Stimulated activated CD8-positive, alpha-beta memory T cell treated with anti-CD3 and anti-CD28 coated beads, Interleukin-4, amount 100 ng/mL, for 48 hours (primary cell): ENCODE data around the gene NCF2.

Experiments used
- DNase-seq: peaks from one replicate; pipeline ENCODE4 v3.0.0-alpha.2; 2020

The NCF2 gene

DNA sequence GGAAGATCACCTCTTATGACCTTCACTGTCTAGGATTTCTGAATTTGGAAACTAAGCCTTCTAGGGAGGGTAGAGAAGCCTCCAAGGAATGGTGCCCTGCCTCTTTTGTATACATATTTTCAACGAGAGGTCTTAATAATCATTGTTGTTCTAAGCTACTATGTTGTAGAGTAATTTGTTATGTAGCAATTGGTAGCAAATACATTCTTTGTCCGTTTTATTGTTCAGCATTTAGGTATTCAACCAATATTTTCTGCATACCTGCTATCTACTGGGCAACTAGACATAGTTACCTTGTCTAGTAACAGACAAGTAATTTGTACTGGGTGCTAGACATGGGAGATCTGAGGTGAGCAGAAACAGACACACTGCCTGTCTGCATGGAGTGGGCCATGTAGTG is 20.8 kb upstream of the NCF2 start:
- no peak for DNase-seq

DNA sequence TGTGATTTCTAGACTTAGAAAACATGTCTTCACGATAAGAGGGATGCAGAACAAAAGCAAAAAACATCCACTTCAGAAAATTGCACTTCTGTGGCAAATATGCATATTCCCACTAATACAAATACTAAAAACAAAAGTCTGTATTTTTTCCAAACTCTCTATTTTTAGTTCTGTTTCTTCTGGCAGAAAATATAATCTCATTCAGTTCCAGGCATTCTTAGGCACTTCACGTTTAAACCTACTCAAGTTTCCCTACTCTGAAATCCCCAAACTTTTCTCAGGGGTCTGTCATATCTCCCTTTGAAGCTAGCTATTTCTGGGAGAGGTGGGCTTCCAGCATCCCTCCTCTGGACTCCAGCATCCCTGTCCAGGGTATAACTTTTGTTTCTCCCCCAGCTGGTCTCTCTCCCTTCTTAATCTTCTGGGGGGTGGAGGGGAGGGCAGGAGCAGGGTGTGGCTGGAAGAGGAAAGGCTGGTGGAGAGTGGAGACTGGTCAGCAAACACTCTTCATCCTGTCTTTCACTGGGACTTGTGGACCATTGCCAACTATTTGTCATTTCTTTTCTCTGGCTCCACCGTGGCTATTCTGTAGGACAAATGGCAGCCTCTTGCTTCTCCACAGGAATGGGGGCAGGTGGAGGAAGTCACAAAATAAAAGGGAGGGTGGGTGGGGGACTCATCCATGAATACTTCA is 19.6 kb upstream of the NCF2 start:
- DNase-seq, result no peak

- DNase-seq, result no peak
Observed at GRCh38 chr1:183609313-183609712, 19.1 kb upstream of the NCF2 start.

DNA sequence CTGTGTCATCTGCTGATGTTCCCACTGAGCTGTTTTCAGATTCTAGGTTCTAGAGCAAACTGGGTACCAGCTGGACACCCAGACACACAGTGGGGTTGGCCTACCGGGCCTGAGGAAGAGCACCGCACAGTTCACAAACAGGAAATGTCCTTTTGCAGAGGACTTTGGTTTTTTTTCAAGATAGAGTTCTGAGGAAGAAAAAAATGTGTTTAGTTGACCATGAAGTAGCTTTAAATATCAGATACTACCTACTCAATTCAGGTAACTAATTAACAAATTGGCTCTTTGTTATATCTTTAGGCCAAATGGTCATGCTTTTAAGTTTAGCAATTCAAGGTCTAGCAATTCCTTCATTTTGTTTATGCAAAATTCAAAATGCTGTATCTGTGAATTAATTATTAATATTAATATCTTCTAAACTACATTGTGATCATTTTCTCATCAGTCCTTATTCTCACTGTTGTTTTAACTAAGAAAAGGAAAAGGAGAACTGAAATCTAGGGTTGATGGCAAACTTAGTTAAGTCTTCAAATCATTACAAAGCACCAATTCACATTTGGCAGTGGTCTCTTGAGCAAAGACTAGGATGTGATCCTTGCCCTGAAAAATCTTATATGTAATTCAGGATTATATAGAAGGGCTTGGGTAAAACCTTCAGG is 17.2 kb upstream of the NCF2 start:
- no peak for DNase-seq

DNA sequence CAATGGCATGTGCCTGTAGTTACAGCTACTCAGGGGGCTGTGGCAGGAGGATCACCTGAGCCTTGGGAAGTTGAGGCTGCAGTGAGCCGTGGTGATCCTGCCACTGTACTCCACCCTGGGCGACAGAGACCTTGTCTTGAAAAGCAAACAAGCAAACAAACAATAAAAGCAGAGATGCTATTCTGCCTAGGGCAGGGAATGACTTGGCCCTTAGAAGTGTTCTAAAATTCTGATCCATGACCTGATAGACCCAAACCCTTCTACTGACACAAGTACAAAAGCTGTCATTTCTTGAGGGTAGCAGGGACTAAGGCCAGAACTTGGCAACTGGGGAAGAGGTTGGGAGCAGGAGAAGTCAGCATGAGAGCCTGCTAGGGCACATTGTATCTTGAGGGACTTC is 15.6 kb upstream of the NCF2 start:
- DNase-seq, result no peak

DNA sequence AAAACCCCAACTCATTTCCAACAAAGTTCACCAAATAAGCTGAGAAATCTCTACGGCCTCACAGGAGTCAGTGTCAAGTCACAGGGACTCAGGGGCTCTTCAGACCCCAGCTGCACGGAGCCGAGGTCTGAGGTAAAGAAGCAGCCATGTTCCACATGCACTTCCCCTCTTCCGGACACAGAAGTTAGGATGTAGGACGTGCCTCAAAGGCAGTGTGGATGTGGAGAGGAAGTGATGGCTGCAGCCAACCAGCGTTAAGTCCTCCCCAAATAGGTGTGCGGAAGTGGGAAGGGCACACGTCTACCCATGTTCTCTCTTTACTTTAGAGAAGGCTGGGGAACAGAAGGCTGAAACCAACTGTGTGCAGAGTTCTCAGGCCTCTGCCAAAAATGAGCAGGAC is 14.6 kb upstream of the NCF2 start:
- DNase-seq, result no peak

- DNase-seq, result no peak
Observed at GRCh38 chr1:183604038-183604808, 14.0 kb upstream of the NCF2 start.

DNA sequence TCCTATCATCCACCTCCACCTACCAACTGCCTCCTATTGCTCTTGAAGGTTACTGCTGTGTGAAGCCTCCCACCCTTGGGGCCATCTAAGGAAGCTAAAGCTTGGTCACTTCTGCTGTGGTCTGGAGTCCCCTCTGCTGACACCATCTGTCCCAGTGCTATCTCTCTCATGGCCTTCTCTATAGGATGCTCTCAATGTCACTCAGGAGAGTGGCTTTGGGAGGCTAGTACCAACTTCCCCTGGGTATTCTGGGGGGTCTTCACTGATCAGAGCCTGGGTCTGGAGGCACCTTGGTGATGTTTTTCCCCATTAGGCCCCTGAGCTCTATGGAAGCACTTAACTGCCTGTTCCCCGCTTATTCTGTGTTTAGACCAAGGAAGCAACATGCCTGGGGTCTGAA is 12.3 kb upstream of the NCF2 start:
- DNase-seq, result no peak

- DNase-seq, result no peak
Observed at GRCh38 chr1:183600634-183601033, 10.4 kb upstream of the NCF2 start.

DNA sequence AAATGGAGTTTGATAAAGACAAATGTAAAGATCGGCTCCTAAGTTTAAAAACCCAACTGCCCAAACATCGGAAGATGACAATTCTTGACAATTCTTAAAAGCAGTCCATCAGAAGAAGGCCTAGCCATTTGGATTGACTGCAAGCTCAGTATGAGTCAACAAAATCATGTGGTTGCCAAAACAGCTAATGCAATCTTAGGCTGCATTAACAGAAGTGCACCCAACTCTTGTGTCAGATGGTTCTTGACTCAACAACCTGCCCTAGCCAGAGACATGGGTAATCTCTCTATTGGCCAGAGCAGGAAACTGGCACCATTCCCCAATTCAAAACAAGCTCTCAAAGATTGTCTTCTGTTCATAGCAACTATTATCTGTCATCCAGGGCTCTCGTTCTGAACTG is 9.9 kb upstream of the NCF2 start:
- DNase-seq, result no peak

DNA sequence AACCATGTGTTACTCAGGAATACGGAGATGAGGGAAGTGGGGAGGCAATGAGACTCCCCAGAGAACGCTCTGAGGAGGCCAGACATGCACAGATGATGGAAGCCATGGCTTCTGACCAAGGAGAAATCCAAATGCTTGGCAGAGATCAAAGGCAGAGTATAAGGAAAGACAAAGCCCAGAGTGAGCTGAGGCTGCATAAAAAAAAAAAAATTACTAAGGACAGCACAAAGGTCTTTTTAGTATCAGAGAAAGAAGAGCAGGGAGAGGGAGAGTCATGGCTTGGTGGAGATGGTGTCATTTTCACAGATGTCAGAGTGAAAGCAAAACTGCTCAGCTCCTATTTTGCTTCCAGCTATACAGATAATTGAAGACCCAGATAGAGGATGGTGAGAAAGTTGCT is 8.1 kb upstream of the NCF2 start:
- no peak for DNase-seq

GRCh38 chr1:183597656-183598347 is 7.5 kb upstream of the NCF2 start:
- DNase-seq, result no peak

- no peak for DNase-seq
Observed at GRCh38 chr1:183596500-183596899, 6.2 kb upstream of the NCF2 start.

- DNase-seq, result no peak
Observed at GRCh38 chr1:183595537-183595936, 5.3 kb upstream of the NCF2 start.

- no peak for DNase-seq
Observed at GRCh38 chr1:183593356-183593755, 3.1 kb upstream of the NCF2 start.

DNA sequence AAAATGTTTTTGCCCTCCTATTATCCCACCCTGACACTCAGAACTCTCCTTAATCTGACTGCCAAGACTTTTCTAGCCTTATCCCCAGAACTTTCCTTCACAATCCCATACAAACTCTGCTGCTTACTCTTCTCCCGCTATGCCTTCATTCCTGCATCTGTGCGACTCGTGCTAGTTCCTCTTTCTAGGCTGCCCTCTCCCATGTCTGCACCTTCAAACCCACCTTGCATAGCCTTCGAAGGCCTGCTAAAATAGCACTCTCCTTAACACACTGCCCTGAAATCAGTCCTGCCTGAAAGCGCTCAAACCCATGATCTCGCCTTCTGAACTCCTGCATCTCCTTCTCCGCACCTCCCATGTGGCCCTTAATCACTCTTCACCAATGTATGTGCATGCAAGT is 2.5 kb upstream of the NCF2 start:
- DNase-seq, result no peak

GRCh38 chr1:183589874-183590243 is 400 bp downstream of the NCF2 start:
- DNase-seq, result no peak

- no peak for DNase-seq
Observed at GRCh38 chr1:183589384-183589783, 875 bp downstream of the NCF2 start.

DNA sequence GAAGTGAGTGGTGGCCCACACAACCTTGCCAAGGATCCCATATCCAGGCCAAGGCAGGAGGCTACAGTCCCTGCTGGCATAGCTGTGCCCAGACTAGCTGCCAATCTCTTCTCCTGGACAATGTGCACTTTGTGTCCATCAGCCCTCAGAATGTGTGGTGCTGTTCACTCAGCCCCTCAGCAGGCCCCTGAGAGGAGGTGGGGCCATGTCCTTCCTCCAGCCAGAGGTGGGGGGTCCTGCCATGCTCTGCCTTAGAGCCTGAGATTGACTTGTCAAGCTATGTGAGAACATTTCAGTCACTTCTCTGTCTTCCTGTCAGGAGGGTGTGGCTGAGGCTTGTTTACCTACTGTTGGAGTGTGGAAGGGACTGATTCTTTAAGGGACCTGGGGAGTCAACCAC is 1.4 kb downstream of the NCF2 start:
- no peak for DNase-seq

DNA sequence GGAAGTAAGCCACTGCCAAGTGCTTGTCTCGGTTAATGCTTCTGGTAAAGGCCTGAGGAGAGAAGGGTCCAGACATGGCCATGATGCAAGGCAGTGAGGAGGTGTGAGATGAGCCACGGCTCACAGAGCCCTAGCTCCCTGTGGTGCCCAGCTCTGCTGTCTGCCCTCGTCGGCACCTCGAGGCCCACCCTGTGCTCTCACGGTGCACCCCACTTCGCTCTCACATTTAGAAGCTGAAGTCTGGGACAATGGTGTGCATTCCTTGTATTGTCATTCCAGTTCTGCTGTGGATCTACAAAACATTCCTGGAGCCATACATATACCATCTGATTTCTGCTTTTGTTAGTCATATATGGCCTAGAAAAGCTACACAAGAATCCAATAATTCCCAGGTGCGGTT is 3.3 kb downstream of the NCF2 start:
- DNase-seq, result no peak

DNA sequence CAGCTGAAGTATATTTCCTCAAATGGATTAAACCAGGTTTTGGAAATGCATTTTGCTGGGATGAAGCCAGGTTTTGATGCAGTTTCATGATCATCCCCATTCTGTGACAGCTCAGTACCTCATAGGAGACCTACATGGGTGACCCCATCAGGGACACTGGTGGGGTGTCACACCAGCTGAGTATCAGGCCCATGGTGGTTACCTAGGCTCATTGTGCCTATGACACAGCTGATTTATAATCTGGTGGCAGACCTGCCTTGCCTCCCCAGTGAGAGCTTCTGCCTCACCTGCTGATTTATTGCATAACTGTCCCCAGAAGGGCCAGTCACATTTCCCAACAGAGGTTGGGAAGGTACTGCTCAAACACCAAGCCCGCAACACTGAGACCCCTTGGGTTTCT is 3.8 kb downstream of the NCF2 start:
- DNase-seq, result no peak

DNA sequence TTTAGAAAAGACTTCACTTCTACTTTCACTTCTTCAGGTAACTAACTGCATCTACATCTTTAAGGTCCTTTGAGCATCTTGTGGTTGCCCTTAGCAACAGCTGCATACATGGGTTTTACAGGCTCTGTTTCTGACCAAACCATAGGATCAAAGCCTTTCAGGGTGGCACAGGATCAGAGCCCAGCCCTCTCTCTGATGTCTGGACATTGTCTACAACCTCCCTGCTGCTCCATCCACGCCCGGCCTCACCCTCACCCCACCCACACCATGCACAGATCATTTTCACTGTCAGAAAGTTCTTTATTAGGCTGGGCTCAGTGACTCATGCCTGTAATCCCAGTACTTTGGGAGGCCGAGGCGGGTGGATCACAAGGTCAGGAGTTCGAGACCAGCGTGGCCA is 5.2 kb downstream of the NCF2 start:
- DNase-seq, result no peak

GRCh38 chr1:183584147-183584546 is 6.1 kb downstream of the NCF2 start:
- DNase-seq, result no peak

GRCh38 chr1:183583466-183583865 is 6.8 kb downstream of the NCF2 start:
- no peak for DNase-seq
